ENCODE measurements around the gene PHF21A. TPM values are rescaled to one million over a fixed set of nuclear protein-coding genes. Genes with fewer than 3 reads are reported as not detected.

Gene PHF21A
- polyA plus RNA-seq, 10 donors = 26.8 to 44.2 (median 33.1) TPM

- no peak for DNase-seq
Observed at GRCh38 chr11:46075928-46076327, 45.3 kb downstream of the PHF21A start.

- peak in 2 of 3 donors; percentile 7 to 17 for DNase-seq
Observed at GRCh38 chr11:46075168-46075567, 46.1 kb downstream of the PHF21A start.

- no peak for DNase-seq
Observed at GRCh38 chr11:46073632-46074031, 47.6 kb downstream of the PHF21A start.

- peak in 2 of 3 donors; percentile 40 to 62 for DNase-seq
Observed at GRCh38 chr11:46072172-46072964, 48.9 kb downstream of the PHF21A start.

GRCh38 chr11:46071091-46071490 lies 50.2 kb downstream of the PHF21A start:
- no peak for DNase-seq

- DNase-seq = no peak
Observed at GRCh38 chr11:46069595-46069994, 51.7 kb downstream of the PHF21A start.

- DNase-seq = no peak
Observed at GRCh38 chr11:46066335-46066734, 54.9 kb downstream of the PHF21A start.

GRCh38 chr11:46065681-46066080 lies 55.6 kb downstream of the PHF21A start:
- DNase-seq = no peak

GRCh38 chr11:46064221-46064620 lies 57.0 kb downstream of the PHF21A start:
- DNase-seq = no peak

GRCh38 chr11:46063138-46063537 lies 58.1 kb downstream of the PHF21A start:
- DNase-seq = no peak

- no peak for DNase-seq
Observed at GRCh38 chr11:46060013-46060412, 61.2 kb downstream of the PHF21A start.

GRCh38 chr11:46057489-46057888 lies 63.8 kb downstream of the PHF21A start:
- DNase-seq = no peak

GRCh38 chr11:46055371-46055770 lies 65.9 kb downstream of the PHF21A start:
- DNase-seq = peak in 1 of 3 donors; percentile 31

- no peak for DNase-seq
Observed at GRCh38 chr11:46051102-46051501, 70.2 kb downstream of the PHF21A start.

- DNase-seq = peak in 1 of 3 donors; percentile 37
Observed at GRCh38 chr11:46050662-46051061, 70.6 kb downstream of the PHF21A start.

GRCh38 chr11:46050003-46050461 lies 71.2 kb downstream of the PHF21A start:
- DNase-seq = peak; percentile 54 to 78 (median 73)

- peak in 1 of 3 donors; percentile 28 for DNase-seq
Observed at GRCh38 chr11:46049325-46049897, 71.8 kb downstream of the PHF21A start.

- DNase-seq = no peak
Observed at GRCh38 chr11:46048198-46048597, 73.1 kb downstream of the PHF21A start.

- DNase-seq = no peak
Observed at GRCh38 chr11:46047520-46047919, 73.7 kb downstream of the PHF21A start.

- no peak for DNase-seq
Observed at GRCh38 chr11:46045811-46046210, 75.4 kb downstream of the PHF21A start.

GRCh38 chr11:46044601-46045000 lies 76.7 kb downstream of the PHF21A start:
- no peak for DNase-seq

GRCh38 chr11:46039990-46040389 lies 81.3 kb downstream of the PHF21A start:
- DNase-seq = no peak

GRCh38 chr11:46038529-46038928 lies 82.7 kb downstream of the PHF21A start:
- DNase-seq = no peak
